ENCODE results near the gene ABCC8. TPM values are rescaled to one million over a fixed set of nuclear protein-coding genes. Genes with fewer than 3 reads are reported as not detected.

The ABCC8 gene
- total and polyA plus RNA-seq, 4 donors: 1.2 to 14.9 (median 3.1) TPM

DNA sequence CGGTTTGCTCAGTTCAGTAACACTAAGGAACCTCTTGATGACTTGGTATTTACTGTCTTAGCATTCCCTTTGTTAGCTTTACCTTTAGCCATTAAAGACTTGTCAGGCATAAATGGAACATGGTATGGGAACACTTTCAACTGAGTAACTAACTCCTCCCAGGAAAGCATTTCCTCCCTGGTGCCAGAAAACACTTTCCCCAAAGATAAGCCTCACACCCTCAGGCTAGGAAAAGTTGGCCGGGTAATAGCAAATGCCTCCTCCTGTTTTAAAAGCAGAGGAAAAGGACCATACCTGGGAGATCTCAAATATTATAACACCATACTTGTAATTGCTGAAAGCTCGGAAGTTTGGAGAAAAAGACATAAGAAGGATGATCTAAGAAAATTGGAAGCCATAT, 100.2 kb downstream of the ABCC8 start:
- H3K36me3 ChIP-seq (ENCODE audit: control insufficient read depth in 4 of 4, insufficient read depth in 4 of 4, low read length in 4 of 4): peaks cover 0 to 13% (median 5%) of the 10 kb centered on the region in 4 donors
- WGBS, 2 donors: 77 to 88% methylated on average over 3 of the region's 3 CpGs
- ATAC-seq (ENCODE audit: insufficient read depth, low FRiP score) (no peak), DNase-seq (no peak)
- no peaks in the 10 kb centered on the region for H3K27me3 ChIP-seq (ENCODE audit: control insufficient read depth in 3 of 3, insufficient read depth in 3 of 3, low read length in 2 of 3)
- TF ChIP-seq, protein P1, sequence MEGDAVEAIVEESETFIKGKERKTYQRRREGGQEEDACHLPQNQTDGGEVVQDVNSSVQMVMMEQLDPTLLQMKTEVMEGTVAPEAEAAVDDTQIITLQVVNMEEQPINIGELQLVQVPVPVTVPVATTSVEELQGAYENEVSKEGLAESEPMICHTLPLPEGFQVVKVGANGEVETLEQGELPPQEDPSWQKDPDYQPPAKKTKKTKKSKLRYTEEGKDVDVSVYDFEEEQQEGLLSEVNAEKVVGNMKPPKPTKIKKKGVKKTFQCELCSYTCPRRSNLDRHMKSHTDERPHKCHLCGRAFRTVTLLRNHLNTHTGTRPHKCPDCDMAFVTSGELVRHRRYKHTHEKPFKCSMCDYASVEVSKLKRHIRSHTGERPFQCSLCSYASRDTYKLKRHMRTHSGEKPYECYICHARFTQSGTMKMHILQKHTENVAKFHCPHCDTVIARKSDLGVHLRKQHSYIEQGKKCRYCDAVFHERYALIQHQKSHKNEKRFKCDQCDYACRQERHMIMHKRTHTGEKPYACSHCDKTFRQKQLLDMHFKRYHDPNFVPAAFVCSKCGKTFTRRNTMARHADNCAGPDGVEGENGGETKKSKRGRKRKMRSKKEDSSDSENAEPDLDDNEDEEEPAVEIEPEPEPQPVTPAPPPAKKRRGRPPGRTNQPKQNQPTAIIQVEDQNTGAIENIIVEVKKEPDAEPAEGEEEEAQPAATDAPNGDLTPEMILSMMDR (IDR thresholded peaks at IDR 0.05; ENCODE audit: control extremely low read depth, extremely low read depth): no peak
- no peaks in the 10 kb centered on the region for H3K4me1 ChIP-seq (ENCODE audit: control insufficient read depth in 5 of 5, insufficient read depth in 5 of 5, low read length in 5 of 5)
- H3K27ac ChIP-seq (ENCODE audit: low read depth in 1 of 2, low read length in 1 of 2): no peak overlapping the region
- peaks cover 0 to 27% (median 20%) of the 10 kb centered on the region in 4 donors for H3K9me3 ChIP-seq (ENCODE audit: control insufficient read depth in 4 of 4, insufficient read depth in 3 of 4, low read length in 3 of 4)
- H3K4me3 ChIP-seq: no peak overlapping the region
- no peak overlapping the region for H3K9ac ChIP-seq (ENCODE audit: insufficient read depth in 1 of 2, low read length in 2 of 2)

DNA sequence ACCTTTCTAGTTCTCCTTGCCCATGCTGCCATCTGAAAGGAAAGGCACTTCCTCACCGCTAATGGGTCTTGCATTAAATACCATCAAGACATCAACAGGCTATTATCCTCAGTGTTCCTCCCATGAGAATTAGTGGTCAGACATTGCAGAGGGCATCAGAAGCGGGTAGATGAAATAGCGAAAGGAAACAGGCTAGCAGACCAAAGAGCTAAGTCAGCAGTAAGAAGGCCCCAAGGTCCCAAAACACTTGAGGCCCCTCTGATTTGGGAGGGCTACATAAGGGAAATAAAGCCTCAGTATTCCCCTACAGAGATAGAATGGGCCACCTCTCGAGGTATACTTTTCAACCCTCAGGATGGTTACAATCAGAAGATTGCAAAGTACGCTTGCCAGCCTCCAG, 101.1 kb downstream of the ABCC8 start:
- DNase-seq: no peak
- H3K4me3 ChIP-seq: no peak overlapping the region
- 86 to 89% methylated on average over 5 of the region's 5 CpGs for WGBS, 2 donors
- peaks cover 0 to 37% (median 24%) of the 10 kb centered on the region in 4 donors for H3K9me3 ChIP-seq (ENCODE audit: control insufficient read depth in 4 of 4, insufficient read depth in 3 of 4, low read length in 3 of 4)
- H3K27ac ChIP-seq (ENCODE audit: low read depth in 1 of 2, low read length in 1 of 2): no peak overlapping the region
- TF ChIP-seq, protein P1 (IDR thresholded peaks at IDR 0.05; ENCODE audit: control extremely low read depth, extremely low read depth): no peak
- no peaks in the 10 kb centered on the region for H3K4me1 ChIP-seq (ENCODE audit: control insufficient read depth in 5 of 5, insufficient read depth in 5 of 5, low read length in 5 of 5)
- peaks cover 0 to 14% (median 6%) of the 10 kb centered on the region in 4 donors for H3K36me3 ChIP-seq (ENCODE audit: control insufficient read depth in 4 of 4, insufficient read depth in 4 of 4, low read length in 4 of 4)
- no peaks in the 10 kb centered on the region for H3K27me3 ChIP-seq (ENCODE audit: control insufficient read depth in 3 of 3, insufficient read depth in 3 of 3, low read length in 2 of 3)
- ATAC-seq (ENCODE audit: insufficient read depth, low FRiP score): no peak
- H3K9ac ChIP-seq (ENCODE audit: insufficient read depth in 1 of 2, low read length in 2 of 2): no peak overlapping the region

DNA sequence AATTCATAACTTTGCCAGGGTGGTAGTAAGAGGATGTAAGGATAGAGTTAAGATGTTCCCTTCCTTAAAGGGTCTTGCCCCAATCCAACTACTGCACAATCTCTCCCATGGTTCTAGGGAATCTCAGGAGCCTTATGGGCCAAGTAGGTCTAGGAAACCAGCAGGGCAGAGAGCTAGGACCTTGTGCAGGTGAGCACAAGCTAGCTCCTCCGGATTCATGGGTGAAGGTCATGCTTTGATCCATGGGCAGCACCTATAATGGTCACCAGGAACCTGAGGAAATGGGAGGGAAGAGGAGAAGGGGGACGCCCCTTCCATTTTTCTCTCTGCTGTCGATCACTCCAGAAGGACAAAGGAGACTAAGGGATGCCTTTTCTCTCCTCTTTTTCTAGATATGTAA, 105.0 kb downstream of the ABCC8 start:
- no peaks in the 10 kb centered on the region for H3K4me1 ChIP-seq (ENCODE audit: control insufficient read depth in 5 of 5, insufficient read depth in 5 of 5, low read length in 5 of 5)
- no peak for ATAC-seq (ENCODE audit: insufficient read depth, low FRiP score)
- DNase-seq: peak in 1 of 3 donors; percentile 30
- TF ChIP-seq, protein P1 (IDR thresholded peaks at IDR 0.05; ENCODE audit: control extremely low read depth, extremely low read depth): no peak
- no peak overlapping the region for H3K27ac ChIP-seq (ENCODE audit: low read depth in 1 of 2, low read length in 1 of 2)
- H3K4me3 ChIP-seq: no peak overlapping the region
- no peak overlapping the region for H3K9ac ChIP-seq (ENCODE audit: insufficient read depth in 1 of 2, low read length in 2 of 2)
- peaks cover 2 to 53% (median 39%) of the 10 kb centered on the region in 4 donors for H3K9me3 ChIP-seq (ENCODE audit: control insufficient read depth in 4 of 4, insufficient read depth in 3 of 4, low read length in 3 of 4)
- H3K36me3 ChIP-seq (ENCODE audit: control insufficient read depth in 4 of 4, insufficient read depth in 4 of 4, low read length in 4 of 4): peaks cover 0 to 23% (median 11%) of the 10 kb centered on the region in 4 donors
- WGBS, 2 donors: 52 to 66% methylated on average over 3 of the region's 3 CpGs
- no peaks in the 10 kb centered on the region for H3K27me3 ChIP-seq (ENCODE audit: control insufficient read depth in 3 of 3, insufficient read depth in 3 of 3, low read length in 2 of 3)

DNA sequence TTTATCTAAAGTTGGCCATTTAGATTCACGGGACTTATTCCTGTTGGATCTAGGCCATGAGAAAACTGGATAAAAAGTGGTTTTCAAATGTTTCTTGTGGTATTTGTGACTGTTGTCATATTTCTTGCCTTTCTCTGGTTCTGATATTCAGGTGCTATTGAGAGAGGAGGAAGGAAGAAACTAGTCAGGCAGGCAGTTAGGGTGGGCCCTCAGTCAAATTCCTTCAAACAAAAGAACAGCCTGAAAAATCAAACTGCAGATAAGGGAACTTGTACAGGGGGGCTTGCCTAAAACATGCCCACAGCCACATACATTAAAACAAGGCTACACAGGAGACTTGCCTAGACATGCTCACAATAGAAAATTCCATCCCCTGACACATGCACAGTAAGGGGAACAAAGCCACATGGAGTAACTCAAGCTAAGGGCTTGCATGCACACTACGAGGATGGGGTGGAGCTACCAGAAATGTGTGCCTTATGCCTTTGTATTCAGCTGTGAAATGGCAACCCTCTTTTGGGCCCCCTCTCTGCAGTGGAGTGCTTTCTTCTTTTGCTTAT, 106.9 kb downstream of the ABCC8 start:
- no peak for ATAC-seq (ENCODE audit: insufficient read depth, low FRiP score)
- 87 to 94% methylated on average over 2 of the region's 2 CpGs for WGBS, 2 donors
- H3K9me3 ChIP-seq (ENCODE audit: control insufficient read depth in 4 of 4, insufficient read depth in 3 of 4, low read length in 3 of 4): peaks cover 2 to 49% (median 38%) of the 10 kb centered on the region in 4 donors

More for the DNA sequence above, 106.9 kb downstream of the ABCC8 start:
- H3K9ac ChIP-seq (ENCODE audit: insufficient read depth in 1 of 2, low read length in 2 of 2): no peak overlapping the region
- peaks cover 0 to 23% (median 10%) of the 10 kb centered on the region in 4 donors for H3K36me3 ChIP-seq (ENCODE audit: control insufficient read depth in 4 of 4, insufficient read depth in 4 of 4, low read length in 4 of 4)
- H3K4me3 ChIP-seq: no peak overlapping the region
- H3K27me3 ChIP-seq (ENCODE audit: control insufficient read depth in 3 of 3, insufficient read depth in 3 of 3, low read length in 2 of 3): no peaks in the 10 kb centered on the region
- H3K27ac ChIP-seq (ENCODE audit: low read depth in 1 of 2, low read length in 1 of 2): no peak overlapping the region
- no peaks in the 10 kb centered on the region for H3K4me1 ChIP-seq (ENCODE audit: control insufficient read depth in 5 of 5, insufficient read depth in 5 of 5, low read length in 5 of 5)
- TF ChIP-seq, protein P1 (IDR thresholded peaks at IDR 0.05; ENCODE audit: control extremely low read depth, extremely low read depth): no peak
- DNase-seq: no peak

Data from lung (tissue), 12 donors.